ENCODE measurements around the gene IRX4. TPM values are rescaled to one million over a fixed set of nuclear protein-coding genes. Genes with fewer than 3 reads are reported as not detected.

IRX4 gene
- total RNA-seq, 1 donor from 2014 or later = not detected

Other genes starting within 250 kb of the IRX4 start
- 60.2 and 62.8 TPM in 2 replicates for gene MRPL36, start 83.1 kb downstream of the IRX4 start, total RNA-seq
- 26.8 and 31.3 TPM in 2 replicates for gene NDUFS6, start 81.5 kb downstream of the IRX4 start, total RNA-seq